Colonic mucosa (tissue), 4 donors: ENCODE data around the gene RIMBP2. TPM values are rescaled to one million over a fixed set of nuclear protein-coding genes. Genes with fewer than 3 reads are reported as not detected.

Experiments used
- DNase-seq: peaks from one replicate; pipeline ENCODE4 v3.0.0-alpha.2; 2020
- H3K27ac ChIP-seq: fragments of 200-600 bp; one replicate; pipeline ENCODE4 v1.8.0; 2021
- H3K27me3 ChIP-seq: fragments of 200-600 bp; one replicate; pipeline ENCODE4 v1.8.0; 2021
- H3K36me3 ChIP-seq: fragments of 200-600 bp; one replicate; pipeline ENCODE4 v1.8.0; 2021
- H3K4me1 ChIP-seq: fragments of 200-600 bp; one replicate; pipeline ENCODE4 v1.8.0; 2021; ENCODE audit warnings: mild to moderate bottlenecking
- H3K4me3 ChIP-seq: fragments of 200-600 bp; one replicate; pipeline ENCODE4 v1.8.0; 2021
- H3K9ac ChIP-seq, 2 donors: one replicate each; pipeline ENCODE4 v1.7.0; 2013; ENCODE audit warnings: control low read depth in 2 of 2, low read depth in 2 of 2, low read length in 2 of 2
- H3K9me3 ChIP-seq: fragments of 200-600 bp; one replicate; pipeline ENCODE4 v1.8.0; 2021
- intact Hi-C: fragments of 100-400 bp; cut with DNase I; formaldehyde crosslinking; loops from one replicate; pipeline ENCODE4 v1.14.1; 2022
- total RNA-seq, 2 donors: library from RNA; stranded (reverse); fragmentation: NEBNext Ultra II Directional in 1 of 2; extraction: Animal tissue kit (Norgen Biotek cat#: 25700) in 1 of 2; gene quantifications; one replicate each; pipeline ENCODE4 v1.2.1, GENCODE V29; 2021
- TF ChIP-seq, protein P1 (sequence below): fragments of 200-600 bp; IDR thresholded peaks from one replicate; pipeline ENCODE4 v1.8.0; 2022; ENCODE audit warnings: antibody characterized with exemption, mild to moderate bottlenecking
- donor health status: healthy.
- donor health status: DM: no; HTN: no; CAD: no.
- donor health status: DM: no; HTN: no; CAD: no.

Gene RIMBP2
- total RNA-seq, 2 donors from 2014 or later: 4.8 to 5.6 TPM

DNA sequence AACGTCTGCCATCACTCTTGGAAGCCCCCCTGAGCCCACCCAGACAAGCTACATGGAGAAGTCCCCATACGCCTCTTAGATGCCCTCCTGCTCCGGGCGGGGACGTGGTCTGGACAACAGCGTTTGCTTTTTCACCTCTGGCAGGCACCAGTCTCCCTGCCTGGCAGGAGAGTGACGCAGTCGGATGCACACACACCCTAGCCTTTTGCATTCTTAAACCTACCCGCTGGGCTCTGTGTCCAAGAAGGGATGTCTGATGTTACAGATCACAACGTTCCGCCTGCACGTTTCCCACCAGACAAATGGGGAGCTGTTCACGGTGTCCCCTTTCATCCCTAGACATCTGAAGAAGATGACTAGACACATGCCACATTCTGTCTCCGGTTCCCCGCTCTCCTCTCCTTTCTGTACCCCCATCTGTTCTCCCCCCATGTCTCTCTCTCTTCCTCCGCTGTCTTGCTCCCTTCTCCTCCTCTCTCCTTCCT is 100.2 kb downstream of the RIMBP2 start:
- TF ChIP-seq, protein P1, sequence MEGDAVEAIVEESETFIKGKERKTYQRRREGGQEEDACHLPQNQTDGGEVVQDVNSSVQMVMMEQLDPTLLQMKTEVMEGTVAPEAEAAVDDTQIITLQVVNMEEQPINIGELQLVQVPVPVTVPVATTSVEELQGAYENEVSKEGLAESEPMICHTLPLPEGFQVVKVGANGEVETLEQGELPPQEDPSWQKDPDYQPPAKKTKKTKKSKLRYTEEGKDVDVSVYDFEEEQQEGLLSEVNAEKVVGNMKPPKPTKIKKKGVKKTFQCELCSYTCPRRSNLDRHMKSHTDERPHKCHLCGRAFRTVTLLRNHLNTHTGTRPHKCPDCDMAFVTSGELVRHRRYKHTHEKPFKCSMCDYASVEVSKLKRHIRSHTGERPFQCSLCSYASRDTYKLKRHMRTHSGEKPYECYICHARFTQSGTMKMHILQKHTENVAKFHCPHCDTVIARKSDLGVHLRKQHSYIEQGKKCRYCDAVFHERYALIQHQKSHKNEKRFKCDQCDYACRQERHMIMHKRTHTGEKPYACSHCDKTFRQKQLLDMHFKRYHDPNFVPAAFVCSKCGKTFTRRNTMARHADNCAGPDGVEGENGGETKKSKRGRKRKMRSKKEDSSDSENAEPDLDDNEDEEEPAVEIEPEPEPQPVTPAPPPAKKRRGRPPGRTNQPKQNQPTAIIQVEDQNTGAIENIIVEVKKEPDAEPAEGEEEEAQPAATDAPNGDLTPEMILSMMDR: no peak
- intact Hi-C loops: no loop called here
- no peaks in the 10 kb centered on the region for H3K4me1 ChIP-seq
- DNase-seq: no peak
- H3K9me3 ChIP-seq: no peaks in the 10 kb centered on the region
- H3K4me3 ChIP-seq: no peak overlapping the region
- no peak overlapping the region for H3K9ac ChIP-seq
- H3K27ac ChIP-seq: no peak overlapping the region
- H3K36me3 ChIP-seq: no peaks in the 10 kb centered on the region
- H3K27me3 ChIP-seq: no peaks in the 10 kb centered on the region

DNA sequence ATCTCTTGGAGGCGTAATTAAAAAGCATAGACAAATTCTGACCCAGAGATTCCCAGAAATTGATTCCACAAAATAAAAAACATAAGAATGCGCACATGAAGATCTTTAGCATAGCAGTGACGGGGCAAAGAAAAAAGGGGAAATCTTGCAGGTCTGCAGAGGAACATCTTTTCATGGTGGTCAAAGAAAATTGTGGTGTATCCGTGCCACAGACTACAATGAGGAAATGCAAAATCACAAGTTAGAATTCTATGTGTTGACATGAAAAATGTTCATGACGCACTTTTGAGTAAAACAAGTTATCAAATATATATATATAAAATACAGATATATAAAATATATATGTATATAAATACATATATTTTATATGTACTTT is 101.6 kb downstream of the RIMBP2 start:
- intact Hi-C loops: no loop called here
- Histone ChIP-seq H3K36me3 (no peaks in the 10 kb centered on the region), H3K4me3 (no peak overlapping the region), H3K9me3 (no peaks in the 10 kb centered on the region), H3K27ac (no peak overlapping the region), H3K9ac (no peak overlapping the region), H3K27me3 (no peaks in the 10 kb centered on the region), H3K4me1 (no peaks in the 10 kb centered on the region)
- DNase-seq: no peak
- TF ChIP-seq, protein P1: no peak

DNA sequence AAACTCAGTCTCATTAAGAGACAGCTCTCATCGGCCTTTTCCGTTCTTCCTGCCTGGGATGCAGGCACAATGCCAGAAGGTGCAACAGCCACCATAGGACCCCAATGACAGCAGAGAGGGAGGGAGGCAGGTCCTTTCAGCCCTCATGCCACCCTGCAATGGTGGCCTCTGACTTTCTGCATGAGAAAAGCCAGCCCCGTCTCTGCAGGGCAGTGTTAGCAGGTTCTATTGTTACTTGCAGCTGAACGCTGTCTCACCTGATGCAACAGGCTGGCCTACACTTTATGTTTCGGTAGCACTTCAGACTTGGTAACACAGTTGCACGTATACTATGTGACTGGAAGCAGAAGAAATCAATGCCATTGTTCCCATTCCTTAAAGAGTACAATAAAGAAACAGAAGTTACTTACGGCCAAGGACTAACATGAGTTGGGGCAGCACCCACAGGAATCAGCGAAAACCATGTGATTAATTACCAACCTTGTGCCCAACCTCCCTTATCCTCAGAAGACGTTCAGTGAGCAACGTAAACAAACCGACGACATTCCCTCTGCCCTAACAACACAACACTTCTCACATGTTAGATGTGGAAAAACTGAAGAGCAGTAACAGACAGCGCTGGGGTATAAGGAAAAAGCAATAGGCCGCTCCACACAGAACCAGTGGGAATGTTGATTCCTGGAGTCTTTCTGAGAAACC is 102.1 kb downstream of the RIMBP2 start:
- no peak for DNase-seq
- Histone ChIP-seq H3K36me3 (no peaks in the 10 kb centered on the region), H3K4me3 (no peak overlapping the region), H3K4me1 (no peaks in the 10 kb centered on the region), H3K27me3 (no peaks in the 10 kb centered on the region), H3K27ac (no peak overlapping the region), H3K9ac (no peak overlapping the region), H3K9me3 (no peaks in the 10 kb centered on the region)
- intact Hi-C loops: no loop called here
- TF ChIP-seq, protein P1: no peak

DNA sequence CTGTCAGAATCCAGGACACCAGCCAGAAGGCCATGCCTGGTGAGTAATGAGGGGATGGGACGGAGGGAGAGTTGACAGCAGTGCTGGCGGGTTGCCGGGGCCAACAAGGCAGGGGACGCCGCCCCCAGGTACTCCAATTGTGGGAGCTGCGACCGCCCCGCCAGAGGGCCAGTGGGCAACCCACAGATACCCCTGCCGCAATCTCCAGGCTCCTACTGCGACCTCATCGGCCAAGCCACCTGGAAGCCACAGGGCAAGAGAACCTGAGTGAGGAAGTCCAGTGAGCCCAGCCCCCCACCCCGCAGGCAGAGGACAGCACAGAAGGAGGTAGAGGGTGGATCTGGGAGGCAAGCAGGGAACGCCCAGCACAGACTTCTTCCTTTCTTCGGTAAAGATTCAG is 103.0 kb downstream of the RIMBP2 start:
- H3K9me3 ChIP-seq: no peaks in the 10 kb centered on the region
- no peak for DNase-seq
- no peak overlapping the region for H3K9ac ChIP-seq
- H3K27ac ChIP-seq: no peak overlapping the region
- intact Hi-C loops: no loop called here
- no peaks in the 10 kb centered on the region for H3K36me3 ChIP-seq
- H3K4me1 ChIP-seq: no peaks in the 10 kb centered on the region
- no peaks in the 10 kb centered on the region for H3K27me3 ChIP-seq
- TF ChIP-seq, protein P1: no peak
- no peak overlapping the region for H3K4me3 ChIP-seq

GRCh38 chr12:130611026-130611905 is 104.8 kb downstream of the RIMBP2 start:
- no peak for DNase-seq
- no peaks in the 10 kb centered on the region for H3K4me1 ChIP-seq
- H3K9ac ChIP-seq: no peak overlapping the region
- intact Hi-C loops: no loop called here
- no peaks in the 10 kb centered on the region for H3K27me3 ChIP-seq
- H3K36me3 ChIP-seq: no peaks in the 10 kb centered on the region
- TF ChIP-seq, protein P1: no peak
- H3K4me3 ChIP-seq: no peak overlapping the region
- H3K27ac ChIP-seq: no peak overlapping the region
- H3K9me3 ChIP-seq: no peaks in the 10 kb centered on the region
